Lung (tissue), 12 donors: ENCODE data around the gene MYT1. TPM values are rescaled to one million over a fixed set of nuclear protein-coding genes. Genes with fewer than 3 reads are reported as not detected.

Experiments
- ATAC-seq: fragments of 200-7000 bp; cut with Tn5 transposase; one replicate; pipeline ENCODE4 v1.9.1; 2020; ENCODE audit warnings: moderate number of reproducible peaks; ENCODE audit not compliant: insufficient read depth, low FRiP score
- DNase-seq, 3 donors: peaks; one replicate each; pipeline ENCODE4 v3.0.0-alpha.2; 2013 to 2017
- H3K27ac ChIP-seq, 2 donors: one replicate each; pipeline ENCODE4 v1.5.1; 2013; ENCODE audit warnings: mild to moderate bottlenecking in 2 of 2, moderate library complexity in 2 of 2, control low read depth in 1 of 2, inconsistent platforms in 1 of 2, low read depth in 1 of 2, low read length in 1 of 2
- H3K27me3 ChIP-seq, 3 donors: one replicate each; pipeline ENCODE4 v1.5.1; 2013; ENCODE audit warnings: low read length in 2 of 3; ENCODE audit not compliant: control insufficient read depth in 3 of 3, insufficient read depth in 3 of 3
- H3K36me3 ChIP-seq, 4 donors: one replicate each; pipeline ENCODE4 v1.5.1; 2013; ENCODE audit warnings: low read length in 4 of 4, mild to moderate bottlenecking in 1 of 4, moderate library complexity in 1 of 4; ENCODE audit not compliant: control insufficient read depth in 4 of 4, insufficient read depth in 4 of 4
- H3K4me1 ChIP-seq, 5 donors: one replicate each; pipeline ENCODE4 v1.5.1; 2013; ENCODE audit warnings: low read length in 5 of 5, mild to moderate bottlenecking in 2 of 5, moderate library complexity in 1 of 5; ENCODE audit not compliant: control insufficient read depth in 5 of 5, insufficient read depth in 5 of 5
- H3K4me3 ChIP-seq: one replicate; pipeline ENCODE4 v1.5.1; 2013; ENCODE audit warnings: mild to moderate bottlenecking, control low read depth, moderate library complexity
- H3K9ac ChIP-seq, 2 donors: one replicate each; pipeline ENCODE4 v1.5.1; 2013; ENCODE audit warnings: low read length in 2 of 2, control low read depth in 1 of 2; ENCODE audit not compliant: insufficient read depth in 1 of 2
- H3K9me3 ChIP-seq, 4 donors: one replicate each; pipeline ENCODE4 v1.5.1; 2013; ENCODE audit warnings: low read length in 3 of 4, mild to moderate bottlenecking in 1 of 4, moderate library complexity in 1 of 4; ENCODE audit not compliant: control insufficient read depth in 4 of 4, insufficient read depth in 3 of 4
- WGBS, 2 donors: extraction: QIAGEN DNeasy Blood & Tissue Kit; methylation state at CpG; one replicate each; pipeline ENCODE4 v1.1.7; 2013; 5-methylcytosine and 5-hydroxymethylcytosine counted together
- polyA plus RNA-seq, 2 donors: library from polyadenylated mRNA; stranded (reverse); fragments of 200-250 nt; gene quantifications; one replicate each; pipeline ENCODE4 v1.2.1, GENCODE V29; 2013
- total RNA-seq, 2 donors: library from RNA; depleted of rRNA in 1 of 2; stranded (reverse); fragments of >200 nt in 1 of 2; gene quantifications; one replicate each; pipeline ENCODE4 v1.2.1, GENCODE V29; 2014 to 2021
- TF ChIP-seq, protein P1 (sequence below): IDR thresholded peaks from 2 replicates; pipeline ENCODE4 v1.5.1; 2012; ENCODE audit warnings: mild to moderate bottlenecking; ENCODE audit errors: control extremely low read depth, extremely low read depth
- donor health status: control.
- donor health status: control.
- donor health status: Bipolar disorder and iron deficiency.
- donor health status: healthy.
- donor health status: DM: yes; HTN: yes; CAD: no.

MYT1 gene
- total and polyA plus RNA-seq, 4 donors: 0.03 to 0.40 (median 0.10) TPM; not detected in 1

DNA sequence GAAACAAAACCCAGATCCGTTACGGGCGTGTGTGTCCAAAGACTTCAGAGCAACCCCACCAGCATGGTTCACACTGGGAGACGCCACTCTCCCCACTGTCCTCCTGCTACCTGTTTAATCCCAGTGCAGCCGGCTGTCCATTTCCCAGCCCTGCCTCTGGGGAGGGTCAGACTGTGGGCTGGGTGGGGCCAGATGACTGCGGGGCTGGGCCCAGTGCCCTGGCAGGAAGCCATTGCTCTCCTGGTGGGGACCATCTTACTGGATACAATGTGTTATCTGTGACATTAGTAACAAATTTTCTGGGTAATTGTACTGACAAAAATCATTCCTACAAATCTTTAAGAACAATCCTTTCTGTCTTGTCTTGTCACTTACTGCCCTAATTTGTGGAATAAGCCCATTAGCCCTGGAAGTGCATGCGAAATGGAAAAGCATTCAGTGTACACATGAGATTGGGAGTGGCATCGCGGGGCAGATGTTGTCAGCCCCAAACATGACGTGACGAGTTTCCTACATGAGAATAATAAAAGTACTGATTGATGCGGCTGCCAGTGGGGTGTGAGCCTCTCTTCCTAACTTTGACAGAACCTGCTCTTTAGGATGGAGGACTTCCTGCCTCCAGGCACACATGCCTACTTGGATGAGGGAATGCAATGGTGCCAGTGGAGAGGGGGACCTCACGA is 53.4 kb downstream of the MYT1 start:
- H3K4me1 ChIP-seq: peaks cover 5 to 26% (median 14%) of the 10 kb centered on the region in 5 donors
- no peaks in the 10 kb centered on the region for H3K9me3 ChIP-seq
- no peak overlapping the region for H3K4me3 ChIP-seq
- ATAC-seq (no peak), DNase-seq (no peak)
- no peak overlapping the region for H3K27ac ChIP-seq
- 80 to 91% methylated on average over 13 of the region's 13 CpGs for WGBS, 2 donors
- TF ChIP-seq, protein P1, sequence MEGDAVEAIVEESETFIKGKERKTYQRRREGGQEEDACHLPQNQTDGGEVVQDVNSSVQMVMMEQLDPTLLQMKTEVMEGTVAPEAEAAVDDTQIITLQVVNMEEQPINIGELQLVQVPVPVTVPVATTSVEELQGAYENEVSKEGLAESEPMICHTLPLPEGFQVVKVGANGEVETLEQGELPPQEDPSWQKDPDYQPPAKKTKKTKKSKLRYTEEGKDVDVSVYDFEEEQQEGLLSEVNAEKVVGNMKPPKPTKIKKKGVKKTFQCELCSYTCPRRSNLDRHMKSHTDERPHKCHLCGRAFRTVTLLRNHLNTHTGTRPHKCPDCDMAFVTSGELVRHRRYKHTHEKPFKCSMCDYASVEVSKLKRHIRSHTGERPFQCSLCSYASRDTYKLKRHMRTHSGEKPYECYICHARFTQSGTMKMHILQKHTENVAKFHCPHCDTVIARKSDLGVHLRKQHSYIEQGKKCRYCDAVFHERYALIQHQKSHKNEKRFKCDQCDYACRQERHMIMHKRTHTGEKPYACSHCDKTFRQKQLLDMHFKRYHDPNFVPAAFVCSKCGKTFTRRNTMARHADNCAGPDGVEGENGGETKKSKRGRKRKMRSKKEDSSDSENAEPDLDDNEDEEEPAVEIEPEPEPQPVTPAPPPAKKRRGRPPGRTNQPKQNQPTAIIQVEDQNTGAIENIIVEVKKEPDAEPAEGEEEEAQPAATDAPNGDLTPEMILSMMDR: no peak
- H3K36me3 ChIP-seq: no peaks in the 10 kb centered on the region
- H3K9ac ChIP-seq: no peak overlapping the region
- H3K27me3 ChIP-seq: no peaks in the 10 kb centered on the region

DNA sequence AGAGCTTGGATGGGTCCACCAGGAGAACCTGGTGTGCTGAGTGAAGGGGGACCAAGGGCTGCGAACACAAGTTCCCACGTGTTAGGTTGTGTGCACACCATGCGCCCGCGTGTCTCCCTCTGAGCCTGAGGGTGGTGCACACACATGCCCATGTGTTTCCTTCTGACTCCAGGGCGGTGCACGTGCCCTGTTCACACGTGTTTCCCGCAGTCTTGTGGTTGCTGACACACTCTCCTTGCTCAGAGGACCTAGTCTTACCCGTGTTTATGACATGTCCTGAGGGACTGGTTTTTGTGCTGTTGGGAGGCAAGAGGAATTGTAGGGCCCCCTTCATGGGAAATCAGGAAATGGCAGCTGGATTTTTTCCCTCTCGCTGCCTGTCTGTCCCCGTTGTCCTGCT is 55.0 kb downstream of the MYT1 start:
- 77 to 86% methylated on average over 12 of the region's 12 CpGs for WGBS, 2 donors

GRCh38 chr20:64219730-64220129 is 55.5 kb downstream of the MYT1 start:
- TF ChIP-seq, protein P1: no peak
- WGBS, 2 donors: 79 to 80% methylated on average over 16 of the region's 16 CpGs
- ATAC-seq: no peak
- H3K36me3 ChIP-seq: no peaks in the 10 kb centered on the region
- no peak overlapping the region for H3K4me3 ChIP-seq
- H3K27me3 ChIP-seq: no peaks in the 10 kb centered on the region
- peaks cover 2 to 31% (median 9%) of the 10 kb centered on the region in 5 donors for H3K4me1 ChIP-seq
- DNase-seq: no peak
- H3K9ac ChIP-seq: no peak overlapping the region
- H3K27ac ChIP-seq: no peak overlapping the region
- H3K9me3 ChIP-seq: no peaks in the 10 kb centered on the region

More for the DNA sequence above, 55.0 kb downstream of the MYT1 start:
- Histone ChIP-seq H3K27ac (no peak overlapping the region), H3K36me3 (no peaks in the 10 kb centered on the region), H3K9ac (no peak overlapping the region), H3K27me3 (no peaks in the 10 kb centered on the region), H3K4me3 (no peak overlapping the region), H3K9me3 (no peaks in the 10 kb centered on the region), H3K4me1 (peaks cover 1 to 27% (median 9%) of the 10 kb centered on the region in 5 donors)
- TF ChIP-seq, protein P1: no peak
- ATAC-seq (no peak), DNase-seq (no peak)
